DMS153 (cell line): ENCODE data around the gene MXD3.
"Not testable (repeated sequence)": the region's sequence is repeated elsewhere in the genome, so short reads cannot be mapped to it uniquely, and the experiment has no call there.

Source experiments
- DNase-seq: peaks from one replicate; lab custom pipeline; 2025; lab: John Stamatoyannopoulos, UW

Gene MXD3

DNA sequence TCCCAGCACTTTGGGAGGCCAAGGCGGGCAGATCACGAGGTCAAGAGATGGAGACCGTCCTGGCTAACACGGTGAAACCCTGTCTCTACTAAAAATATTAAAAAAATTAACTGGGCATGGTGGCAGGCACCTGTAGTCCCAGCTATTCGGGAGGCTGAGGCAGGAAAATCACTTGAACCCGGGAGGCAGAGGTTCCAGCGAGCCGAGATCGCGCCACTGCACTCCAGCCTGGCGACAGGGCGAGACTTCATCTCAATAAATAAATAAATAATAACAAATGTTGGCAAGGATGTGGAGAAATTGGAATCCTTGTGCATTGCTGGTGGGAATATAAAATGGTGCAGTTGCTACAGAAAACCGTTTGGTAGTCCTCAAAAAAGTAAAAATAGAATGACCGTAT lies 31.3 kb upstream of the MXD3 start:
- DNase-seq = not testable (repeated sequence)

DNA sequence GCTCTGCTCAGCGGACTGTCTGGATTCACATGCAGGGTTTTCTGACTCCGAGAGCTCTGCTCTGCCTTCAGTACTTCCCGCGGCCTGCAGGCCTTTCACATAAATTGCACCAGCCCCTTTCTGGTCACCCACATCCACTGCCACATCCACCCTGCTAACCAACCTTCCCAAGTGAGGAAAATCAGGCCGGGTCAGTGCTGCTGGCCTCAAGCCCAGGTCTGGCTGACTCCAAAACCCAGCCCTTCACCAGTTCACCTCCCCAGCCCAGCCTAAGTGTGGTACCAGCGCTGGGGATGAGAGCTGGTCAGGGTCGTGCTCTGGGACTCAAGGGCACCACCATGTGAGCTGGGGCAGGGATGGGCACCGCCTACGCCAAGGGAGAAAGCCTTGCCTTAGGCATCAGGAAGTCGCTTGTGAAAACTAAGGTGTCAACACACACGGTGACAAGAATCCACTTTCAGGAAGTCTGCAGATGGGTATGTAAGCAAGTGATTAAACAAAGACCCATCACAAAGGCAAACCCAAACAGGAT lies 27.5 kb upstream of the MXD3 start:
- no peak for DNase-seq

DNA sequence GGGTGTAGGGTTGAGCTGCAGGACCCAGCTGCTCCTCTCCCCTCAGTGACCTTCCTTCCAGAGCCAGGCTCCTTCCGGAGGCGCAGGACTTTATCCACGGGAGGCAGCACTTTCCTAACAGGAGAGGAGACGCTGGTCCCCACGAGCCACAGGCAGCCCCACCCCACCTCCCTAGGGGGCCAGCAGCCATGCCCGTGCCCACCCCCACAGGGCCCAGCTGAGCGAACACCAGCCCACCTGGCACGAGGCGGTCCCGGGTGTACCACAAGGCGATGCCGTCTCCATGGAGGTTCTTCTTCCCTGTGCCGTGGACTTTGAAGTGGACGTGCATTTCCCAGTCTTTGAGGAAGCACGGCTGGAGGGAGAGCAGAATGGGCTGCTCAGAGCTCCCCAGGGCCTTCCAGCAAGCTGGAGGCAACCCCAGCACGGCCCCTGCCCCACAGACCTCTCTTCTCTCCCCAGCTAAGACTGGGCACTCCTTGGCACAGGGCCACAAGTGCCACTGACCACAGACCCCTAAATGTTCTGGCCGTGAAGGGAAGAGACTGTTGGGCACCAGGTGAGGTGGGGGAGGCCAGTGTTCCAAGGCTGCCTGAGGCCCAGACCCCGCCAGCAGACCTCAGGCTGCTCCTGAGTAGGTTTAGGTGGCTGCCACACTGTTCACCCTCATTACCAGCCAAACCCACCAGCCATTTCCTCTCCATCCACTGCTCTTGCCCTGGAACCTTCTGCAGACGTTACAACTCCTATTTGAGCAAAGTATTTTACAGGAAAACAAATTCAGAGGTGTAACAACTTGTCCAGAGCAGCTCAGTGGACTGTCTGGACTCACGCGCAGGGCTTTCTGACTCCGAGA lies 26.8 kb upstream of the MXD3 start:
- no peak for DNase-seq

GRCh38 chr5:177336603-177337494 lies 25.2 kb upstream of the MXD3 start:
- DNase-seq = no peak

DNA sequence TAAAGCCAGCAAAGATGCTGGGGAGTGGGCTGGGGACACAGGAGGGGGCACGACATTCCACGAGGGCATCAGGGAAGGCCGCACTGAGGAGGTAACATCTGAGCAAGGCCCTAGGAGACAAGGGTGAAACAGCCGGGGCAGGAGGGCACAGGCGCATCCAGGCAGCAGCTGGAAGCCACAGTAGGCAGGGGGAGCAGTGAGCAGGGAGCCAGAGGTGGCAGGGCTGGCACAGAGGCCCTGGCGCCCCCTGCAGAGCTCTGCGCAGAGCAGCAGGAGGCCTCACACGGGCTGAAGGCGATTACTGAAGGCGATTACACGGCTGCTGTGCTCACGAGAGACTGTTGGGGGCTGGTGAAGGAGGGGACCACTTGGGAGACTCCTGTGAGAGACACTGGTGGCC lies 24.4 kb upstream of the MXD3 start:
- DNase-seq = no peak

- DNase-seq = no peak
Measured at GRCh38 chr5:177335701-177336065, 24.0 kb upstream of the MXD3 start.

DNA sequence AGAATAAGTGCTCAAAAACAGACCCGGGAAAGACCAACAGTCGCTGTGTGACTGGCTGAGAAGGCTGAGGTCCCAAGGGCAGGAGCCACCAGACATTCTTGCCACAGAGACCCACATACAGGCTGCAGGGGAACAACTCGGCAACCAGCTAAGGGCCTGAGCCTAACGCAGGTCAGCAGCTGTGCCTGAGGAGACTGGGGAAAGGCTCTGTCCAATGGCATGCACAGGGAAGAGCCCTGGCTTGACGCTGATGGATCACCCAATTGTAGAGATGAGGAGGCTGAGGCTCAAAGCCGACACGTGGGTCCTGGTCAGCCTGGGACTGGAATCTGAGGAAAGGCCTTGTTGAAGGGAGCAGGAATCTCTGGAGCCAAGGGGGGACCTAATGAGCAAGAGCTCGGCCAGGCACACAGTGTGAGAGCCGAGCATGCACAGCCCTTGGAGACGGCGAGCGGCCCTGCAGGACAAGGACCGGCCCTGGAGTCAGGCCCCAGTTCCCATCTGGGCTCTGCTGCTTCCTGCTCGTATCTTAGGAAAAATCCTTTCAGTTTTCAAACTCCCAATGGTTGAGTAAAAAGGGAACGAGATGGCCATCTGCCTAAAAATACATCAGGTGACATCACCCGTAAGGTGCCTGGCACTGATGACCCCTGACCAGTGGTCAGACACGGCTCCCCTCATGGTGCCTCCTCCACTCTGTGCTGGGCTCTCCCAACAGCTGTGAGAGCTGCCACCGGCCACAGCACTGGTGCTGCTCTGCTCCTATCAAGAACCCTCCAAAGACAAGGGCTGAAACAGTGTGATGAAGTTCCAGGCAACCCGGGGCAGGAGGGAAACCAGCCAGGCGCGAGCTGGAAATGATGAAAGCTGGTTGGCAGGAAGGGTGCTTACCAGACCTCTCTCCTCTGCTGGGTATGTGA lies 23.3 kb upstream of the MXD3 start:
- DNase-seq = no peak

GRCh38 chr5:177334155-177334551 lies 22.5 kb upstream of the MXD3 start:
- no peak for DNase-seq

DNA sequence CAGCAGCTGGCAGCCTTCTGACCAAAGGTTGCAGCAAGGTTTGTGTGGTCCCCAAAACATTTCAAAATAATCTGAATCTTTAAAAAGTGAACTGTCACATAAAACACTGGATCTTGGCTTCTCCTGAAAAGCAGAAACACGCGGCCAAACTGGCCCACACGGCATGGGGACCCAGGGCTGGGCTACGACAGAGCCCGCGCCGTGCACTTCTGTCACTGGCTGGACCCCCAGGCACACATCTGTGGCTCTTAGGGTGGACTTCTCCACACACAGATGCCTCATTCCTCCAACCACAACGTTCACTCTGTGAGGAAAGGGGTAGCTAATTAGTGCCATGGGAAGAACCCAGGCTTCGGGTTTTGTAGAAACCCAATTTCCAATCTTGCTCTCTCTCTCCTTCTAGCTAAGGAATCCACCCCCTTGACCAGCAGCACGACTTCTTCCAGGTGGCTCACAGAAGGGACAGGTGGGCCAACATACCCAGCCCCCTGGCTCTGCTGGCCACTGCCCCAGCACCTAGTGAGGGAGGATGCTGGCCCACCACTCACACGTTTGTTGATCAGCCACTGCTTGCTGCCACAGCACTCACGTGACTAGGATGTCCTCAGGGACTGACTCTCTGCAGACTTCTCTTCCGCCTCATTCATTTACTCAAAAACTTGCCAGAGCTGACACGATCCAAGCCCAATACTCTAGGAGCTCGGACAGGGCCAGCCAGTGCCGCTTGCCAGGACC lies 21.9 kb upstream of the MXD3 start:
- no peak for DNase-seq

GRCh38 chr5:177332896-177333260 lies 21.2 kb upstream of the MXD3 start:
- DNase-seq = no peak

DNA sequence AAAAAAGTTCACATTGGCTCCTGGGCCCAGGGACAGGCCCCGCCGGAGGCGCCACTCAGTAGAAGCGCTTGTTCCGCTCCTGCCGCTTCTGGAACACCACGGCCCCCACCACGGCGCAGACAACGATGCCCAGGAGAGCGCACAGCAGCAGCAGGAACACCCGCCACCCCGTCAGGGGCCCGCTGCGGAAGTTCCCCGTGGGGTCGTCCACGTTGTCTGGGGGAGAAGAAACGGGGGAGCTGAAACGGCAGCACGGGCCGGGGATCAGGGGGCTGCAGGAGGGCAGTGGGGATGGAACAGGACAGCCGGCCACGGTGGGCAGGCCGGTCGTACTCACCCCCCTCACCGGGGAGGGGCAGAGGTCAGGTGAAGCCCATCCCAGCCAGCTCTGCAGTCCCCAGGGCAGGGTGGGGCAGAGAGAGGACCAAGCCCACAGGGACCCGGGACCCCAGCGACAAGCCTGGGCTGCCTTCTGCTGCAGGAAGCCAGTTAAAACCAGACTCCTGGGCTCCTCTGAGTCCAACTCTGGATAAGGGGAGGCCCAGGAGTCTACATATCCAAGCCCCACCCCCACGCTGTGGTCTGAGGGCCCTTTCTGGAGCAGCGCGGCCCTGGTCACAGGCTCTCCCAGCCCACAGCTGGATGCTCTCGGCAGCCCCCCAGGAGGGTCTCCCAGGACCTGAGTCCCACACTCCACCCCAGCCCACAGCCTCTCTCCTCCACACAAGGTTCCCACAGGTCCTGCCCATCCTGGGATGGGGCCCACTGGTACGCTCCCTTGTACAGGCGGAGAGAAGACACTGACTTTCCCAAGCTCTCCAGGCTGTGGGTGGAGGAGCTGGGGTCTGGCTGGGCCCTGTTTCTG lies 20.6 kb upstream of the MXD3 start:
- no peak for DNase-seq

GRCh38 chr5:177330991-177331842 lies 19.5 kb upstream of the MXD3 start:
- no peak for DNase-seq

DNA sequence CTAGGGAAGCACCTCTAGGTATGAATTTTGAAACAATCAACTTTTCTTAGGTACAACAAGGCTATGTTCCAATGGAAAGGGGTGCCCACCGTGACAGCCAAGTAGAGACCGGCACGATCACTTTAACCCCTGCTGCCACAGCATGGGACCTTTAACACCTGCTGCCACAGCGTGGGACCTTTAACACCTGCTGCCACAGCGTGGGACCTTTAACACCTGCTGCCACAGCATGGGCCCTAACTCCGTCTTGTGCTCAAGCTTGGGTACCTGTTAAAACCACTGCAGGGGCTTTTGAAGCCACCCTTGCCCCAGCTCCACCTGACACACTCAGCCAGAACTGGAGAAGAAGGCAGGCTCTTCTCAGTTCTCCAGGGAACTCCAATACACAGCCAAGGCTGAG lies 18.2 kb upstream of the MXD3 start:
- no peak for DNase-seq

DNA sequence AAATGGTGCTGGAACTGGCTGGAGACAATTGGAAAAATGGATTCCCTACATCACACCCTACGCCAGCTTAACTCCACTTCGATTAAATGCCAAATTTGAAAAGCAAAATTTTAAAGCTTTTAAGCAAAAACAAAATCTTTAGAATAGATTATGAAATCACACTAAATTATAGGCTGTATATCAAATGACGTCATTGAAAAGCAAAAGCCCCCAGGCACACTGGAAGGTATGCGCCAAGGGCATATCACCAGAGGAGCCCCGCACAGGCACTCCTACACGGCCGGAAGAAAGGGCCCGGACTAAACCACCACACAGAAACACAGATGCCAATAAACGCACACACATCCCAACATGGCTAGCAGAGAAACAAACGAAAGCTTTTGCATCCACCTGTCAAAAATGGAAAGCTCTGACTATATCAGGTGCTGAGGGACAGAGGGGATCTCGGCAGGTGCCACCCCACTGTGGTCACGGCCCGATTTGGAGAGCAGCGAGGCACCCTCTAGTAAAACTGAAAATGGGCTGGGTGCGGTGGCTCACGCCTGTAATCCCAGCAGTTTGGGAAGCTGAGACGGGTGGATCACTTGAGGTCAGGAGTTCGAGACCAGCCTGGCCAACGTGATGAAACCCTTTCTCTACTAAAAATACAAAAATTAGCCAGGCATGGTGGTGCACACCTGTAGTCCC lies 17.0 kb upstream of the MXD3 start:
- no peak for DNase-seq

- DNase-seq = no peak
Measured at GRCh38 chr5:177327539-177328522, 16.1 kb upstream of the MXD3 start.

GRCh38 chr5:177325868-177326381 lies 14.2 kb upstream of the MXD3 start:
- no peak for DNase-seq

- no peak for DNase-seq
Measured at GRCh38 chr5:177320879-177321278, 9.2 kb upstream of the MXD3 start.
